OCI-LY1 (cell line): ENCODE data around the gene STX2.
A peak's percentile ranks its signal among the peaks of the same experiment; 100 is the strongest.

Source experiments
- H2AFZ ChIP-seq: fragments of 200-600 bp; sonication (generic), shearing (Covaris generic); 2 replicates; pipeline ENCODE4 v1.6.0; 2014; ENCODE audit warnings: antibody characterized with exemption, mild to moderate bottlenecking, low read length
- H3F3A ChIP-seq: fragments of 200-600 bp; sonication (generic), shearing (Covaris generic); 2 replicates; pipeline ENCODE4 v1.6.0; 2014; ENCODE audit warnings: mild to moderate bottlenecking, antibody characterized with exemption, low read length, moderate library complexity; ENCODE audit not compliant: insufficient read depth
- H3K27ac ChIP-seq: fragments of 200-600 bp; sonication (generic); 2 replicates; pipeline ENCODE4 v1.5.1; 2014; ENCODE audit warnings: low read length, mixed run types, mild to moderate bottlenecking, low read depth; ENCODE audit not compliant: poor library complexity, severe bottlenecking
- H3K27me3 ChIP-seq: fragments of 200-600 bp; sonication (generic); 2 replicates; pipeline ENCODE4 v1.6.0; 2014; ENCODE audit warnings: antibody characterized with exemption, mild to moderate bottlenecking, low read length, moderate library complexity; ENCODE audit not compliant: insufficient read depth
- H3K36me3 ChIP-seq: fragments of 200-600 bp; sonication (generic); 2 replicates; pipeline ENCODE4 v1.6.1; 2014; ENCODE audit warnings: mild to moderate bottlenecking, antibody characterized with exemption, low read length, moderate library complexity, mixed read lengths; ENCODE audit not compliant: insufficient read depth
- H3K4me1 ChIP-seq: fragments of 200-600 bp; sonication (generic); 2 replicates; pipeline ENCODE4 v1.5.1; 2014; ENCODE audit warnings: mild to moderate bottlenecking, low read length, moderate library complexity; ENCODE audit not compliant: insufficient read depth, severe bottlenecking
- H3K4me2 ChIP-seq: fragments of 200-600 bp; sonication (generic), shearing (Covaris generic); 2 replicates; pipeline ENCODE4 v1.6.1; 2014; ENCODE audit warnings: low read length
- H3K4me3 ChIP-seq: fragments of 200-600 bp; sonication (generic); 2 replicates; pipeline ENCODE4 v1.5.1; 2014; ENCODE audit warnings: low read length, low read depth, mild to moderate bottlenecking, mixed read lengths; ENCODE audit not compliant: poor library complexity, severe bottlenecking
- H3K79me2 ChIP-seq: fragments of 200-600 bp; shearing (Covaris generic); 2 replicates; pipeline ENCODE4 v1.6.1; 2016; ENCODE audit warnings: mixed run types, low read length, mixed read lengths; ENCODE audit not compliant: insufficient read depth
- H3K9ac ChIP-seq: fragments of 200-600 bp; sonication (generic), shearing (Covaris generic); 2 replicates; pipeline ENCODE4 v1.6.1; 2014; ENCODE audit warnings: mild to moderate bottlenecking, low read length, mixed read lengths
- H3K9me2 ChIP-seq: fragments of 200-600 bp; sonication (generic), shearing (Covaris generic); 2 replicates; pipeline ENCODE4 v1.6.1; 2014; ENCODE audit warnings: low read depth, mild to moderate bottlenecking, low read length, mixed read lengths
- H3K9me3 ChIP-seq: fragments of 200-600 bp; shearing (Covaris generic); 2 replicates; pipeline ENCODE4 v1.6.1; 2014; ENCODE audit warnings: low read length, mixed read lengths
- H4K20me1 ChIP-seq: fragments of 200-600 bp; sonication (generic), shearing (Covaris generic); 2 replicates; pipeline ENCODE4 v1.6.0; 2016; ENCODE audit warnings: mild to moderate bottlenecking, low read length; ENCODE audit not compliant: insufficient read depth
- EZH2 ChIP-seq: fragments of 200-600 bp; sonication (generic), shearing (Covaris generic); IDR thresholded peaks from 2 replicates; pipeline ENCODE4 v1.8.0; 2017; ENCODE audit warnings: borderline replicate concordance, mixed run types, mild to moderate bottlenecking, antibody characterized with exemption, low read length, moderate library complexity, mixed read lengths
- TF ChIP-seq, protein P1 (sequence below): fragments of 200-600 bp; sonication (generic), shearing (Covaris generic); IDR thresholded peaks from 2 replicates; pipeline ENCODE4 v1.5.1; 2017; ENCODE audit warnings: mild to moderate bottlenecking, antibody characterized with exemption, low read length, moderate library complexity, mixed read lengths

STX2 gene

DNA sequence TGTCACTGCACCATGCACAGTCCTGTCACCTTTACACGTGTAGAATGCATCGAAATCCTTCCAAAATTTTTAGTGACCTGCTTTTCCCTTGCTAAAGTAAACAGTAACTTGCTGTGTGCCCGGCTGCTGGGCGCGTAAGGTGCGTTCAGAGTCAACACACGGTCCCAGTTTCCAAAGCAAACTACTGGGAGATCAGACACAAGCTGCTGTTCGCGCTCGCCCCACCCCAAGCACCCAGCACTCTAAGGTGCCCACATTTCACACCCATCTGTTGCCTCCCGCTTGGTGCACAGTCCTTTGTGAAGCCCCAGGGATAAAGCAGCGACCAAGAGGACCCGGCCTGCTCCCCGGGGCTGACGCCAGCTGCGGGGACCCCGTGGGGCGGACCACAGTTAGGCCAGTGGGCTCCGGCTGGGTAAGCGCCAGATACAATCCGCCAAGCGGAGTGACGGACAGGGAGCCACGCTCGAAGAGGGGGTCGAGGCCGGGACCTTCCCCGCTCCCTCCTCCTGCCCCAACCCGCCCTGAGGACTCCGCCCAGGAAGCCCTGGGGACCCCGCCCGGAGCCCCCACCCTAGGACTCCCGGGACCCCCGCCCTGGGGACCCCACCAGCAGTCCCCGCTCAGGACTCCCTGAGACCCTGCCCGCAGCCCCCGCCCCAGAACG is 633 bp downstream of the STX2 start:
- Histone ChIP-seq H3K4me2 (peak overlapping the region; percentile 99), H3K9me3 (no peaks in the 10 kb centered on the region), H3K4me1 (peaks cover 38% of the 10 kb centered on the region), H4K20me1 (no peaks in the 10 kb centered on the region), H3F3A (no peaks in the 10 kb centered on the region), H2AFZ (no peak overlapping the region), H3K36me3 (no peaks in the 10 kb centered on the region), H3K27ac (peak overlapping the region; percentile 49), H3K27me3 (no peaks in the 10 kb centered on the region), H3K9ac (peak overlapping the region; percentile 98), H3K9me2 (no peaks in the 10 kb centered on the region), H3K79me2 (0 out of 2 replicates have a peak, but pooled peaks cover 4% of the 10 kb centered on the region), H3K4me3 (peak overlapping the region; percentile 100)
- TF ChIP-seq, protein P1, sequence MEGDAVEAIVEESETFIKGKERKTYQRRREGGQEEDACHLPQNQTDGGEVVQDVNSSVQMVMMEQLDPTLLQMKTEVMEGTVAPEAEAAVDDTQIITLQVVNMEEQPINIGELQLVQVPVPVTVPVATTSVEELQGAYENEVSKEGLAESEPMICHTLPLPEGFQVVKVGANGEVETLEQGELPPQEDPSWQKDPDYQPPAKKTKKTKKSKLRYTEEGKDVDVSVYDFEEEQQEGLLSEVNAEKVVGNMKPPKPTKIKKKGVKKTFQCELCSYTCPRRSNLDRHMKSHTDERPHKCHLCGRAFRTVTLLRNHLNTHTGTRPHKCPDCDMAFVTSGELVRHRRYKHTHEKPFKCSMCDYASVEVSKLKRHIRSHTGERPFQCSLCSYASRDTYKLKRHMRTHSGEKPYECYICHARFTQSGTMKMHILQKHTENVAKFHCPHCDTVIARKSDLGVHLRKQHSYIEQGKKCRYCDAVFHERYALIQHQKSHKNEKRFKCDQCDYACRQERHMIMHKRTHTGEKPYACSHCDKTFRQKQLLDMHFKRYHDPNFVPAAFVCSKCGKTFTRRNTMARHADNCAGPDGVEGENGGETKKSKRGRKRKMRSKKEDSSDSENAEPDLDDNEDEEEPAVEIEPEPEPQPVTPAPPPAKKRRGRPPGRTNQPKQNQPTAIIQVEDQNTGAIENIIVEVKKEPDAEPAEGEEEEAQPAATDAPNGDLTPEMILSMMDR: no peak
- TF ChIP-seq EZH2: no peak

- H3K79me2 ChIP-seq: peaks cover 4% of the 10 kb centered on the region
- H3K9me2 ChIP-seq: no peaks in the 10 kb centered on the region
- H3K4me2 ChIP-seq: no peak overlapping the region
- peaks cover 59% of the 10 kb centered on the region for H3K4me1 ChIP-seq
- no peak overlapping the region for H3K27ac ChIP-seq
- no peaks in the 10 kb centered on the region for H3K27me3 ChIP-seq
- no peak overlapping the region for H2AFZ ChIP-seq
- H3K36me3 ChIP-seq: no peaks in the 10 kb centered on the region
- TF ChIP-seq, protein P1: no peak
- no peak for TF ChIP-seq EZH2
- H3K4me3 ChIP-seq: no peak overlapping the region
- no peaks in the 10 kb centered on the region for H3K9me3 ChIP-seq
- H4K20me1 ChIP-seq: no peaks in the 10 kb centered on the region
- no peaks in the 10 kb centered on the region for H3F3A ChIP-seq
- H3K9ac ChIP-seq: no peak overlapping the region
These were observed 3.6 kb downstream of the STX2 start for GRCh38 chr12:130835436-130835835.

- Histone ChIP-seq H3K9me3 (no peaks in the 10 kb centered on the region), H3K27ac (no peak overlapping the region), H3F3A (no peaks in the 10 kb centered on the region), H3K4me2 (no peak overlapping the region), H3K79me2 (peaks cover 4% of the 10 kb centered on the region), H3K9ac (no peak overlapping the region), H2AFZ (no peak overlapping the region), H3K4me1 (peaks cover 63% of the 10 kb centered on the region), H3K9me2 (no peaks in the 10 kb centered on the region), H3K4me3 (no peak overlapping the region), H4K20me1 (no peaks in the 10 kb centered on the region), H3K27me3 (no peaks in the 10 kb centered on the region), H3K36me3 (no peaks in the 10 kb centered on the region)
- TF ChIP-seq, protein P1: no peak
- TF ChIP-seq EZH2: no peak
These were observed 4.0 kb downstream of the STX2 start for GRCh38 chr12:130835011-130835410.
